HG02623 (cell line): ENCODE measurements around the gene OR51F2.
"Not testable (repeated sequence)": the region's sequence is repeated elsewhere in the genome, so short reads cannot be mapped to it uniquely, and the experiment has no call there.

Experiments
- ATAC-seq: cut with Tn5 transposase; IDR thresholded peaks from one replicate; pipeline ENCODE4 v1.9.1; 2021; ENCODE audit warnings: moderate library complexity; ENCODE audit not compliant: unreplicated experiment

The OR51F2 gene

GRCh38 chr11:4821021-4821420 lies at the start of gene OR51F2:
OR51F2 (plus strand) TSS chr11:4821321; CDS start chr11:4821422, 101 bp downstream.
- no peak for ATAC-seq

DNA sequence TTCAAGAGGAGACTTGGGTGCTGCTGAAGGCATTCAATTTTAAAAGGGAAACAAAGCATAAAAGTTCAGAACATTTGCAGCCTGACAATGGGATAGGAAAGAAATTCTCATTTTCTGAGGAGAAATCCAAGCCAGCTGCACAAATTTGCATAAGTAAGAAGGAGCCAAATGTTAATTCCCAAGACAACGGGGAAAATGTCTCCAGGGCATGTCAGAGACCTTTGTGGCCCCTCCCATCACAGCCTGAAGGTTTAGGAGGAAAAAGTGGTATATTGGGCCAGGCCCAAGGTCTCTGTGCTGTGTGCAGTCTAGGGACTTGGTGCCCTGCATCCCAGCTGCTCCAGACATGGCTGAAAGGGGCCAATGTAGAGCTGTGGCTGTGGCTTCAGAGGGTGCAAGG lies 38.7 kb upstream of the OR51F2 start:
- no peak for ATAC-seq

- ATAC-seq = no peak
Observed at GRCh38 chr11:4797206-4797605, 23.9 kb upstream of the OR51F2 start.

- no peak for ATAC-seq
Observed at GRCh38 chr11:4798427-4799183, 22.5 kb upstream of the OR51F2 start.

GRCh38 chr11:4801316-4801715 lies 19.8 kb upstream of the OR51F2 start:
- not testable (repeated sequence) for ATAC-seq

GRCh38 chr11:4804280-4804679 lies 16.8 kb upstream of the OR51F2 start, which contains the start of gene OR52R1:
OR52R1 (minus strand) TSS chr11:4804380; CDS start chr11:4804380, 0 bp downstream.
- no peak for ATAC-seq

- no peak for ATAC-seq
Observed at GRCh38 chr11:4808476-4808875, 12.6 kb upstream of the OR51F2 start.

DNA sequence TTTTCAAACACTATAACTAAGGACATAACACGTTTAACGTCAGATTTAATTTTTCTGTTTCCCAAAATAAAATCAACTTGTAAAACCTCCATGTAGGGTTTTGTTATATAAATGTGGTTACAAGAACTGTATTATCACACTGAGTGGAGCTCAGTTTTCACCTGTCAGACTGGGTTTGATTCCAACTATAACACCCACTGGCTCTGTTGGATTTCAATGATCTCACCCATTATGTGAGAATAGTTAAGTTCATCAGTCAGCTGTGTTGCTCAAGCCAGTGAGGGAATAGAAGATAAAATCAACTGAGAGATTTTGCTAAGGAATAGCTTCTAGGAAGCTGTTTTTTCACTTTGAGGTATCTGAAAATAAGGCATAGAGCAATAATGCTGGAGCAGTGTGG lies 11.9 kb upstream of the OR51F2 start:
- no peak for ATAC-seq

DNA sequence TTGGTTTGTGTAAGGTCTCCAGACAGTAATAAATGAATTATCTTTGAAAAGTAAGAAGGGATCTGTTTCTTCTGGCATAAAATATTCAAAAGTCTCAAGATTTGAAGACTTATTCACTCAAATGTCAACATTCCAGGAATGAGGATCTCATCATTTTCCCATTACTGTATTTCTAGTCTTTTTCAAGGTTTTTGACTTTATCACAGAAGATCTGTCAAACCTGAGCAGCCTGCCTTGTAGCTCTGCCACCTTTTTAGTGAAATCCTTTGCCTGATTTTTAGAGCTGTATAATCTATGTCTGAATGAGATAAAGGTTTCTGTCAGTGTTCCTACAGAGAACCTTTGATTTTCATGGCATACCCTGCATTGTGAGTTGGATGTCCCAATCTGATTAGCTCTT lies 4.0 kb downstream of the OR51F2 start:
- ATAC-seq = no peak

GRCh38 chr11:4826425-4826824 lies 5.3 kb downstream of the OR51F2 start:
- ATAC-seq = no peak

DNA sequence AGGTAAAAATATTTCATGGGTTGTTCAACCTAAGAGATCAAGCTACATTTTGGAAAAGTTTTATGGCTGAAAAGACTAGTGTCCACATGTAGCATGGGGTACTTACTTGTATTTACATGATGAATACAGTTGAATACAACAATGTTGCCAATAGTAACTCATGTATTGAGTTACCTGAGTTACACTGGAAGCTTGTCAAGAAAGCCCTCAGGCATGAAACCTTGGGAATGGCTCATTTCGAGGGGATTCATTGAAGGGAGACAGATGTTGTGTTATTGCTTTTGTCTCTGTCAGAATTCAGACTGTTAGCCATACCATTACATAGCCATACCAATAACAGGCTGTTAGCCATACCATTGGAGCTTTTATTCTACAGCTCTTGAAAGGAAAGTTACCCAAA lies 9.2 kb downstream of the OR51F2 start:
- no peak for ATAC-seq

GRCh38 chr11:4830909-4831308 lies 9.8 kb downstream of the OR51F2 start:
- ATAC-seq = no peak

GRCh38 chr11:4839851-4840549 lies 18.9 kb downstream of the OR51F2 start:
- no peak for ATAC-seq

GRCh38 chr11:4848908-4849532 lies 27.9 kb downstream of the OR51F2 start, which contains the start of gene OR51S1:
OR51S1 (minus strand) TSS chr11:4849208; CDS start chr11:4849208, 0 bp downstream.
- ATAC-seq = no peak

DNA sequence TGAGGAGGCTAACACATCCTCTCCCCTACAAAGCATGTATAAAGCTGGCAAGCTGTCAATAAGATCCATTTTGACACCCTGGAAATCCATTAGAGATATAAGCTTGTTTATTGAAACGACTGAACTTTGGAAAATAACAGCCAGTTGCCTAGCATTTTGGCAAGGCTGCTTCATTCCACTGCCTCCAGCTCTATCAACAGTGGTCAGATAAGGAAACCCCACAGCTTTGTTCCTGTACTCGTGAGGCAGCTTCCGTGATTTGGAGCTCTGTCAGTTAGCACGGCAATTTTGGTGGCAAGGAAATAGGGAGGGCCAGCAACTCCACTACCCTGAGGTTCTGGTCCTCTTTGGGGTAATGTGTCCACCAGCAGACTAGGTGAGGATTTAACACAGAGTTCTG lies 29.9 kb downstream of the OR51F2 start:
- no peak for ATAC-seq

DNA sequence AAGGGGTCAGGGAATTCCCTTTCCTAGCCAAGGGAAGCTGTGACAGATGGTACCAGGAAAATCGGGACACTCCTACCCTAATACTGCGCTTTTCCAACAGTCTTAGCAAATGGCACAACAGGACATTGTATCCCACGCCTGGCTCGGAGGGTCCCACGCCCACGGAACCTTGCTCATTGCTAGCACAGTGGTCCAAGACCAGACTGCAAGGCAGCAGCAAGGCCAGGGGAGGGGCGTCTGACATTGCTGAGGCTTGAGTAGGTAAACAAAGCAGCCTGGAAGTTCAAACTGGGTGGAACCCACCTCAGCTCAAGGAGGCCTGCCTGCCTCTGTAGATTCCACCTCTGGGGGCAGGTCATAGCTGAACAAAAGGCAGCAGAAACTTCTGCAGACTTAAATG lies 33.2 kb downstream of the OR51F2 start:
- not testable (repeated sequence) for ATAC-seq

DNA sequence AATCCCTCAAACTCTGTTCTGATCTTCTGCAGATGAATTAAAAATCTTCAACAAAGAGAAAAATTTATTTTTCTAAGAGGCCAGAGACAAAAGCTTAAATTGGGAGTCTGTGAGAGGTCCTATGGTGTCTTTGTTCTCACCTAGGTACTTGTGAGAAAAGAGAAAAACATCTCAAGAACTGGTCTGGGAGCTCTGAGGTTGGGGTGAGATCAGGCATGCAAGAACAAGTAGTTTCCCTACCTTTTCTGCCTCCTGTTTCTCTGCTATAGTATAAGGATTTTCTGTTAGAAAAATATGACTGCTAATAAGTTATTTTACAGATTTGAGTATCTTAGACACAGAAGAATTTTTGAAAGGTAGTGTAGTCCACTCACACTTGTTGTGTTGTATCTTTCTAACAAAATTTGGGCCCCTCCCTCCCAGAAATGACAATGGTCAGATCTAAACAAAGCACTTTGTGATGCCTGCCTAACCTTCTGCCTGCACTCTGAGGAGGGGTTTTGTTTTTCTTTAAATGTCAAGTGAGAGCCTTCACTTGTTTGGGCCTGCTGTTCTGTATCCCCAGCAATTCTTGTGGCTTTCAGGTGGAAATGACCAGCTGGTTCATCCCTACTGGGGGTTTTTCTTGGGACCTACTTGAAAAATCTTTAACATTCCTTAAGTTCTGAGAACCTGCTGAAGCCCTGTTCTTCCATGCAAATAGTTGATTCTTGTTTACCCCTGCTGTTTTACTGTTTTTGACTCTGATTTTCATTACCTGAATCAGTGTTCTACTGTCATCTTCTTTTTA lies 41.5 kb downstream of the OR51F2 start:
- ATAC-seq = no peak

DNA sequence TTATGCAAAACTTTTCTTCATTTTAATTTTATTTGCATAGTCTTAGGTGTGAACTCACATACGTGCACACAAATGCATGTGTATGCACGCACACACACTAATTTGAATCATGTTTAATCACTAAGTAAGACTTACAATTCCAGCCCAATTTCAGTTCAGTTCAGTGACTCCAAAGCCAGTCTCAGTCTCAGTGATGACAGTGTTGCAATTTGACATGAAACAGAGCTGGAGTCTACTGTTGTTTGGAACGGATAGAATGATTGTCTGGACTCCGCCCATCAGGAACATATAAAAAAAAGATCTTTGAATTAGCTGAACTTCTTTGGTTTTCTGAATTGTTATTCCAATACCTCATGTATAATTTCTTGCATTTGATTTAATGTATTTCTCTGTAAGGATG lies 42.8 kb downstream of the OR51F2 start:
- no peak for ATAC-seq

DNA sequence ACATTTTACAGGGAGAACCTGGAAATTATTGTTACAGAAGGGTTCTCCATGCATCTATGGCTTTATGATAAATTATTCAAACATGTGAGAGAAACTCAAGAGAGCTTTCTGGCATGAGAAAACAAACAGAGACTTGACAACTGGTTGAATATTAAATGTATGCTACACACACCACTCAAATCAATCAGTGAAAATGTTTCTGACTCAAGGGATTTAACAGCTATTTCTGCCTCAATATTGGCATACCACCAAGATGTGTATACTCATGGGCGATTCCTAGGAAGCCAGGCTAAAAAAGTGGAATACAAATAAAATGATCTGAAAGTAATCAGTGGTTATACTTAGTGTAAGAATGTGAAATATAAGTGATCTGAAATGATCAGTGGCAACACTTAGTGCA lies 44.7 kb downstream of the OR51F2 start:
- ATAC-seq = no peak
